ENCODE measurements around the gene TBPL2. TPM values are rescaled to one million over a fixed set of nuclear protein-coding genes. Genes with fewer than 3 reads are reported as not detected.
A peak's percentile ranks its signal among the peaks of the same experiment; 100 is the strongest.

Gene TBPL2
- total and polyA plus RNA-seq, 8 donors: not detected

- no peaks in the 10 kb centered on the region for H3K9me3 ChIP-seq
- peaks cover 0 to 11% (median 0%) of the 10 kb centered on the region in 3 donors for H3K4me1 ChIP-seq
- ATAC-seq (no peak), FAIRE-seq (no peak), DNase-seq (no peak)
- WGBS, 2 donors: 80 to 83% methylated on average over 2 of the region's 2 CpGs
- H3K36me3 ChIP-seq: peaks cover 0 to 4% (median 0%) of the 10 kb centered on the region in 3 donors
- H3K27me3 ChIP-seq: no peaks in the 10 kb centered on the region
- H3K27ac ChIP-seq: no peak overlapping the region
- intact Hi-C loops (cut with DNase I): no loop called here
- H3K4me3 ChIP-seq: no peak overlapping the region
- TF ChIP-seq, protein P1, sequence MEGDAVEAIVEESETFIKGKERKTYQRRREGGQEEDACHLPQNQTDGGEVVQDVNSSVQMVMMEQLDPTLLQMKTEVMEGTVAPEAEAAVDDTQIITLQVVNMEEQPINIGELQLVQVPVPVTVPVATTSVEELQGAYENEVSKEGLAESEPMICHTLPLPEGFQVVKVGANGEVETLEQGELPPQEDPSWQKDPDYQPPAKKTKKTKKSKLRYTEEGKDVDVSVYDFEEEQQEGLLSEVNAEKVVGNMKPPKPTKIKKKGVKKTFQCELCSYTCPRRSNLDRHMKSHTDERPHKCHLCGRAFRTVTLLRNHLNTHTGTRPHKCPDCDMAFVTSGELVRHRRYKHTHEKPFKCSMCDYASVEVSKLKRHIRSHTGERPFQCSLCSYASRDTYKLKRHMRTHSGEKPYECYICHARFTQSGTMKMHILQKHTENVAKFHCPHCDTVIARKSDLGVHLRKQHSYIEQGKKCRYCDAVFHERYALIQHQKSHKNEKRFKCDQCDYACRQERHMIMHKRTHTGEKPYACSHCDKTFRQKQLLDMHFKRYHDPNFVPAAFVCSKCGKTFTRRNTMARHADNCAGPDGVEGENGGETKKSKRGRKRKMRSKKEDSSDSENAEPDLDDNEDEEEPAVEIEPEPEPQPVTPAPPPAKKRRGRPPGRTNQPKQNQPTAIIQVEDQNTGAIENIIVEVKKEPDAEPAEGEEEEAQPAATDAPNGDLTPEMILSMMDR (IDR thresholded peaks at IDR 0.05): no peak
These were observed 40.6 kb downstream of the TBPL2 start for GRCh38 chr14:55399852-55400251.

GRCh38 chr14:55399183-55399582, 41.2 kb downstream of the TBPL2 start:
- ATAC-seq: no peak
- Histone ChIP-seq H3K36me3 (peaks cover 0 to 7% (median 0%) of the 10 kb centered on the region in 3 donors), H3K27ac (peak overlapping the region in 1 of 4 donors; percentile 33), H3K27me3 (no peaks in the 10 kb centered on the region), H3K9me3 (no peaks in the 10 kb centered on the region), H3K4me3 (no peak overlapping the region), H3K4me1 (peaks cover 0 to 11% (median 0%) of the 10 kb centered on the region in 3 donors)
- TF ChIP-seq, protein P1 (IDR thresholded peaks at IDR 0.05): no peak
- 90 to 94% methylated on average over 1 of the region's 1 CpG for WGBS, 2 donors
- FAIRE-seq: no peak
- no peak for DNase-seq
- intact Hi-C loops (cut with DNase I): no loop called here

DNA sequence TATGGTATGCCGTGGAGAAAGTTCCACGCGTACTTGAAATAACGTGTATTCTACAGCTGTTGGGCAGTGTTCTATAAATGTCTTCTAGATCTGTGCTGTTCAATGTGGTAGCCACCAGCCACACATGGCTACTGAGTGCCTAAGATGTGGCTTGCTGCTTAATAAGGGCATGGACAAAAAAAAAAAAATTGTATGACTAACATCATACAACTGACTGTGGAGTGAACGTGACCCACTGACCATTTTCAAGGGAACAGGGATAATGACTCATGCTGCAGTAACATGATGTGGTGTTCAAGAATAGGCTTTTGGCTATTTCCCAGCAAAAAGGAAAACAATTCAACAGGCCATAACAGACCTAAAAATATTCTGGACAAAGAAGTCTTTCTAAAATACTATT, 41.7 kb downstream of the TBPL2 start:
- intact Hi-C loops (cut with DNase I): no loop called here
- ATAC-seq: peak in 3 of 4 donors; percentile 38 to 76 (median 42)
- Histone ChIP-seq H3K4me3 (no peak overlapping the region), H3K36me3 (peaks cover 0 to 7% (median 0%) of the 10 kb centered on the region in 3 donors), H3K9me3 (no peaks in the 10 kb centered on the region), H3K27ac (peak overlapping the region in 1 of 4 donors; percentile 33), H3K27me3 (no peaks in the 10 kb centered on the region), H3K4me1 (peaks cover 0 to 11% (median 0%) of the 10 kb centered on the region in 3 donors)
- TF ChIP-seq, protein P1 (IDR thresholded peaks at IDR 0.05): no peak
- WGBS, 2 donors: 84 to 89% methylated on average over 5 of the region's 5 CpGs
- FAIRE-seq: no peak
- DNase-seq: no peak

- FAIRE-seq (peak; percentile 63), ATAC-seq (no peak), DNase-seq (no peak)
- no peak overlapping the region for H3K27ac ChIP-seq
- H3K4me3 ChIP-seq: no peak overlapping the region
- no peaks in the 10 kb centered on the region for H3K4me1 ChIP-seq
- TF ChIP-seq, protein P1 (IDR thresholded peaks at IDR 0.05): no peak
- H3K9me3 ChIP-seq: no peaks in the 10 kb centered on the region
- whole genome bisulfite sequencing, 2 donors: 90 to 96% methylated on average over 4 of the region's 4 CpGs
- intact Hi-C loops (cut with DNase I): no loop called here
- no peaks in the 10 kb centered on the region for H3K27me3 ChIP-seq
- peaks cover 0 to 9% (median 0%) of the 10 kb centered on the region in 3 donors for H3K36me3 ChIP-seq
These were observed 51.1 kb downstream of the TBPL2 start for GRCh38 chr14:55389330-55389729.

DNA sequence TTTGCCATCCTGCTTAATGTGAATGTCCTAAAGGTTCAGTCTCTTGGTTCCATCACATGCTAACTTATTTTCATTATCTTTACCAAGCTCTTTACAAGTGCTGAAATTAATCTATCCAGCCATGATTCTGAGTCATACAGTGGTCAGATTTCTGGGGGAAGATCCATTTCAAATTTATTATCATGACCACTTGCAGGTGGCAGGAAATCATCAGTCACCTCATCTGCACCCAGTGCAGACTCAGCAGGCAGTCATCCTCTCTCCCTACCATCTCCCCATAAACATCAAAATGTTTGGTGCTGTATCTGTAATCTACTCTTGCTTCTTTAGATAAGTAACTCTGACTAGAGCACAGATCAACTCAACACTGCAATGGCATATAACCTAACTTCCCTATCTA, 52.3 kb downstream of the TBPL2 start:
- no peak for FAIRE-seq
- no peak for DNase-seq
- Histone ChIP-seq H3K4me1 (no peaks in the 10 kb centered on the region), H3K27ac (no peak overlapping the region), H3K4me3 (no peak overlapping the region), H3K27me3 (no peaks in the 10 kb centered on the region), H3K36me3 (peaks cover 0 to 9% (median 0%) of the 10 kb centered on the region in 3 donors), H3K9me3 (no peaks in the 10 kb centered on the region)
- no peak for ATAC-seq
- TF ChIP-seq, protein P1 (IDR thresholded peaks at IDR 0.05): no peak
- intact Hi-C loops (cut with DNase I): no loop called here
